H1 (cell line): ENCODE results near the gene NUBPL. TPM values are rescaled to one million over a fixed set of nuclear protein-coding genes. Genes with fewer than 3 reads are reported as not detected.

ENCODE experiments used
- CBX5 ChIP-seq: fragments of 300-800, 300-1000 bp; sonication (generic); IDR thresholded peaks from 2 replicates; pipeline ENCODE4 v1.7.1; 2016; ENCODE audit warnings: antibody characterized with exemption, low read length, low read depth
- polyA plus RNA-seq, 7 experiments: library from polyadenylated mRNA; depleted of rRNA in 3 of 7; stranded (reverse) in 5 of 7; unstranded in 2 of 7; fragments of >200 nt in 5 of 7; fragments of 200-250 nt in 2 of 7; gene quantifications; 1 replicate in 5 of 7; 2 replicates in 1 of 7; 4 replicates in 1 of 7; pipeline versions ENCODE4 v1.2.1 to v1.2.3, GENCODE V29; 2011 to 2013; ENCODE audit warnings: missing spikeins in 2 of 7, mixed read lengths in 2 of 7
- total RNA-seq: library from RNA; stranded (reverse); fragmentation: NEBNext Ultra II Directional; extraction: Animal tissue kit (Norgen Biotek cat#: 25700); gene quantifications from 2 replicates; pipeline ENCODE4 v1.2.1, GENCODE V29; 2021

The NUBPL gene
- total and polyA plus RNA-seq, 2 of the 8 experiments (the other 6 are each of a cell fraction or from before 2014, with no cell fraction given), result 1.6 to 6.8 TPM

- no peak for TF ChIP-seq CBX5
Observed at GRCh38 chr14:31894351-31894750, 333.1 kb downstream of the NUBPL start (continued).
